Ascending aorta (tissue), 2 donors: Measurements from ENCODE around the gene PDX1. TPM values are rescaled to one million over a fixed set of nuclear protein-coding genes. Genes with fewer than 3 reads are reported as not detected.

ENCODE experiments used
- DNase-seq, 2 donors: peaks; one replicate each; pipeline ENCODE4 v3.0.0-alpha.2; 2019; ENCODE audit warnings: low spot score in 2 of 2
- H3K27ac ChIP-seq, 2 donors: fragments of 200-600 bp; sonication (generic); one replicate each; pipeline ENCODE4 v1.5.1; 2016 to 2017; ENCODE audit warnings: mild to moderate bottlenecking in 1 of 2
- H3K27me3 ChIP-seq: fragments of 200-600 bp; sonication (generic); one replicate; pipeline ENCODE4 v1.5.1; 2017
- H3K36me3 ChIP-seq, 2 donors: fragments of 200-600 bp; sonication (generic); one replicate each; pipeline ENCODE4 v1.5.1; 2016
- H3K4me1 ChIP-seq, 2 donors: fragments of 200-600 bp; sonication (generic); one replicate each; pipeline ENCODE4 v1.5.1; 2016 to 2017; ENCODE audit warnings: mild to moderate bottlenecking in 1 of 2
- H3K4me3 ChIP-seq, 2 donors: fragments of 200-600 bp; sonication (generic); one replicate each; pipeline ENCODE4 v1.5.1; 2016 to 2017; ENCODE audit warnings: mild to moderate bottlenecking in 1 of 2
- H3K9me3 ChIP-seq, 2 donors: fragments of 200-600 bp; sonication (generic); one replicate each; pipeline ENCODE4 v1.5.1; 2016
- CTCF ChIP-seq, 3 experiments: fragments of 200-600 bp in 2 of 3; fragments of 450-650 bp in 1 of 3; sonication (generic) in 2 of 3; IDR thresholded peaks; one replicate each; pipeline ENCODE4 v1.5.1; 2016 to 2019; ENCODE audit warnings: antibody characterized with exemption in 3 of 3, mild to moderate bottlenecking in 1 of 3, moderate library complexity in 1 of 3
- intact Hi-C: fragments of 100-400 bp; cut with DNase I; formaldehyde crosslinking; loops from one replicate; pipeline ENCODE4 v1.15.1; 2023
- total RNA-seq: library from RNA; depleted of rRNA; stranded (reverse); fragments of >200 nt; gene quantifications from one replicate; pipeline ENCODE4 v1.1.0, GENCODE V29; 2016

The PDX1 gene
- total RNA-seq, 1 donor from 2014 or later: not detected

- no peaks in the 10 kb centered on the region for H3K9me3 ChIP-seq
- H3K36me3 ChIP-seq: no peaks in the 10 kb centered on the region
- peaks cover 4 to 9% of the 10 kb centered on the region in 2 donors for H3K4me1 ChIP-seq
- no peak overlapping the region for H3K27ac ChIP-seq
- no peak for TF ChIP-seq CTCF (IDR thresholded peaks at IDR 0.05)
- H3K4me3 ChIP-seq: no peak overlapping the region
- intact Hi-C loops: no loop called here
- H3K27me3 ChIP-seq: peaks cover 15% of the 10 kb centered on the region
- DNase-seq: peak in 1 of 2 donors; percentile 44
Observed at GRCh38 chr13:27971776-27972477, 52.1 kb downstream of the PDX1 start.

DNA sequence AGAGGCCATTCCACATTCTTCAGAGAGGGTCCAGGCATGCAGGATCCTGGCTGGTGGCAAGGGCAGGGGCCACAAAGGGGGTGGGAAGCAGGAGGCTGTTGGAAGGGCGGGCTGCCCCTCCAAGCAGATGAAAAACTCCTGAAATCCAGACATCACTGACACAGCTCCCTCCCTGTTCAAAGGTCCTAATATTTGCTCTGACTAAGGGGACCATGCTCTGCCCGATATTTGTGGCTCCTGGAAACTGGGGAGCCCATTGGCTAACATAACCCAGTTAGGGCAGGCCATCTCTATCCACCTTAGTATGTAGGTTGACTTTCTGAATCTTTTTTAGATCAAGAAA lies 52.6 kb downstream of the PDX1 start:
- intact Hi-C loops: no loop called here
- TF ChIP-seq CTCF (IDR thresholded peaks at IDR 0.05): no peak
- peak in 1 of 2 donors; percentile 48 for DNase-seq
- Histone ChIP-seq H3K4me3 (no peak overlapping the region), H3K4me1 (peaks cover 4 to 9% of the 10 kb centered on the region in 2 donors), H3K27ac (no peak overlapping the region), H3K36me3 (no peaks in the 10 kb centered on the region), H3K9me3 (no peaks in the 10 kb centered on the region), H3K27me3 (peaks cover 20% of the 10 kb centered on the region)

- no peak for TF ChIP-seq CTCF (IDR thresholded peaks at IDR 0.05)
- H3K27ac ChIP-seq: no peak overlapping the region
- peak in 1 of 2 donors; percentile 40 for DNase-seq
- no peaks in the 10 kb centered on the region for H3K36me3 ChIP-seq
- H3K4me1 ChIP-seq: peaks cover 3 to 7% of the 10 kb centered on the region in 2 donors
- intact Hi-C loops: no loop called here
- H3K27me3 ChIP-seq: peaks cover 21% of the 10 kb centered on the region
- no peaks in the 10 kb centered on the region for H3K9me3 ChIP-seq
- H3K4me3 ChIP-seq: no peak overlapping the region
Observed at GRCh38 chr13:27973291-27973690, 53.5 kb downstream of the PDX1 start.

DNA sequence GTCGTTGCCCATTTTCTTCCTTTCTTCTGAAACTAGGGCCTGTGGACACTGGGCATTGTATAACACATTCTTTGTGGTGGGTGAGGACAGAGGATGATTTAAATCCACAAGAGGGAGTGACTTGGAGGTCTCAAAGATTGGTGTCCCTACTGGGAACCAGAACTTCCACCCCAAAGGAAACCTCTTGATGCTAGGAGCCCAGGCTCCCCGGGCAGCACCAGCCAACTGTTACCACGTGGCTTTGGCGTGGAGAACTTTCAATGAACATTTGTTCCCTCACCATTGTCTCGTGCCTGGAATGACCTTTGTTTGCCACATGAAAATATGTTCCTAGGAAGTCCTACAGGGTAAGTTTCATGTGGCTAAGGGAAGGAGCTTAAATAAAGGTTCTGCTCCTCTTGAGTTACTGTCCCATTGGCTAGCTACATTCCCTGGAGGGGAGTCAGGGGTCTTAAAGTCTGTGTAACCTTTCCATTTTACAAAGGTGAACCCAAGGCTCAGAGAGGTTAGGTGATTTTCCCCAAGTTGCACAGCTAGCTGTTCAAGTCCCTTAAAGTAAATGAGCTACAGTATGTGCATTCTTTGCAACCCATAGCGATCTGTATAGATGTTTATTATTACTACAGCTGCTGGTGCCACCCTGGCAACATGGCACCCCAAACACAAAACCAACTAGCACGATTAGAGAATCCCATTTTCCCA lies 54.3 kb downstream of the PDX1 start:
- peaks cover 19% of the 10 kb centered on the region for H3K27me3 ChIP-seq
- no peak for TF ChIP-seq CTCF (IDR thresholded peaks at IDR 0.05)
- no peak overlapping the region for H3K4me3 ChIP-seq
- no peaks in the 10 kb centered on the region for H3K36me3 ChIP-seq
- H3K9me3 ChIP-seq: no peaks in the 10 kb centered on the region
- intact Hi-C loops: no loop called here
- no peak overlapping the region for H3K27ac ChIP-seq
- H3K4me1 ChIP-seq: peaks cover 0 to 2% of the 10 kb centered on the region in 2 donors
- peak in 1 of 2 donors; percentile 31 for DNase-seq

Other genes starting within 250 kb of the PDX1 start
- gene GSX1, start 127.5 kb upstream of the PDX1 start, total RNA-seq: not detected
- not detected for gene CDX2, start 49.3 kb downstream of the PDX1 start, total RNA-seq
- gene URAD, start 68.7 kb downstream of the PDX1 start, total RNA-seq: not detected
- not detected for gene FLT3, start 180.6 kb downstream of the PDX1 start, total RNA-seq
- 34.5 TPM for gene PAN3, start 218.5 kb downstream of the PDX1 start, total RNA-seq